Peyer's patch (tissue), 4 donors: ENCODE data around the gene LEKR1.

Experiments used
- CTCF ChIP-seq, 6 experiments: fragments of 450-650 bp in 4 of 6; fragments of 200-600 bp in 2 of 6; sonication (generic) in 1 of 6; IDR thresholded peaks; one replicate each; pipeline ENCODE4 v1.5.1; 2017 to 2019; ENCODE audit warnings: antibody characterized with exemption in 6 of 6, mild to moderate bottlenecking in 3 of 6, moderate library complexity in 1 of 6
- POLR2A ChIP-seq, 2 donors: fragments of 450-650 bp; IDR thresholded peaks; one replicate each; pipeline ENCODE4 v1.5.1; 2017; ENCODE audit warnings: antibody characterized with exemption in 2 of 2, mild to moderate bottlenecking in 2 of 2, moderate library complexity in 2 of 2

GRCh38 chr3:157067114-157067513 lies 241.0 kb downstream of the LEKR1 start:
- TF ChIP-seq CTCF (IDR thresholded peaks at IDR 0.05) = no peak
- no peak for TF ChIP-seq POLR2A (IDR thresholded peaks at IDR 0.05)
